Endothelial cell of umbilical vein (primary cell): Measurements from ENCODE around the gene DLG5.

ENCODE experiments used
- EZH2 ChIP-seq: IDR thresholded peaks from 2 replicates; pipeline ENCODE4 v1.6.1; 2012; ENCODE audit warnings: borderline replicate concordance, low read depth, mild to moderate bottlenecking, moderate library complexity, low read length, inconsistent platforms; ENCODE audit not compliant: severe bottlenecking
- GATA2 ChIP-seq: IDR thresholded peaks from 2 replicates; pipeline ENCODE4 v1.7.0; 2011; ENCODE audit warnings: low read depth, mild to moderate bottlenecking, moderate library complexity, mixed read lengths, low read length; ENCODE audit not compliant: insufficient read length, insufficient read depth
- MYC ChIP-seq: IDR thresholded peaks from one replicate; pipeline ENCODE4 v1.6.1; 2011; ENCODE audit warnings: mild to moderate bottlenecking, low read depth, low read length
- POLR2A ChIP-seq: IDR thresholded peaks from 2 replicates; pipeline ENCODE4 v1.6.1; 2012; ENCODE audit warnings: low read depth, mild to moderate bottlenecking, control low read depth, low read length
- POLR2AphosphoS5 ChIP-seq: IDR thresholded peaks from 2 replicates; pipeline ENCODE4 v1.6.1; 2012; ENCODE audit warnings: low read depth, mild to moderate bottlenecking, control low read depth, low read length, moderate library complexity; ENCODE audit not compliant: insufficient read depth
- TF ChIP-seq, protein P1 (sequence below), 2 donors: IDR thresholded peaks; 1 replicate in 1 of 2; 2 replicates in 1 of 2; pipeline ENCODE4 v1.5.1; 2011; ENCODE audit warnings: low read length in 2 of 2, mild to moderate bottlenecking in 2 of 2, moderate library complexity in 2 of 2, control low read depth in 1 of 2, inconsistent platforms in 1 of 2, low read depth in 1 of 2; ENCODE audit not compliant: insufficient read depth in 1 of 2; ENCODE audit errors: extremely low read depth in 1 of 2
- TF ChIP-seq, protein P2 (sequence below): IDR thresholded peaks from 2 replicates; pipeline ENCODE4 v1.6.1; 2011; ENCODE audit not compliant: insufficient read depth, insufficient read length

GRCh38 chr10:77972148-77972547, 45.6 kb upstream of the DLG5 start:
- TF ChIP-seq EZH2 (no peak), POLR2AphosphoS5 (no peak), POLR2A (no peak), MYC (no peak), GATA2 (no peak)
- TF ChIP-seq, protein P1, sequence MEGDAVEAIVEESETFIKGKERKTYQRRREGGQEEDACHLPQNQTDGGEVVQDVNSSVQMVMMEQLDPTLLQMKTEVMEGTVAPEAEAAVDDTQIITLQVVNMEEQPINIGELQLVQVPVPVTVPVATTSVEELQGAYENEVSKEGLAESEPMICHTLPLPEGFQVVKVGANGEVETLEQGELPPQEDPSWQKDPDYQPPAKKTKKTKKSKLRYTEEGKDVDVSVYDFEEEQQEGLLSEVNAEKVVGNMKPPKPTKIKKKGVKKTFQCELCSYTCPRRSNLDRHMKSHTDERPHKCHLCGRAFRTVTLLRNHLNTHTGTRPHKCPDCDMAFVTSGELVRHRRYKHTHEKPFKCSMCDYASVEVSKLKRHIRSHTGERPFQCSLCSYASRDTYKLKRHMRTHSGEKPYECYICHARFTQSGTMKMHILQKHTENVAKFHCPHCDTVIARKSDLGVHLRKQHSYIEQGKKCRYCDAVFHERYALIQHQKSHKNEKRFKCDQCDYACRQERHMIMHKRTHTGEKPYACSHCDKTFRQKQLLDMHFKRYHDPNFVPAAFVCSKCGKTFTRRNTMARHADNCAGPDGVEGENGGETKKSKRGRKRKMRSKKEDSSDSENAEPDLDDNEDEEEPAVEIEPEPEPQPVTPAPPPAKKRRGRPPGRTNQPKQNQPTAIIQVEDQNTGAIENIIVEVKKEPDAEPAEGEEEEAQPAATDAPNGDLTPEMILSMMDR (IDR thresholded peaks at IDR 0.05; ENCODE audit: extremely low read depth in 1 of 2, insufficient read depth in 1 of 2, low read depth in 1 of 2, low read length in 2 of 2), result no peak
- TF ChIP-seq, protein P2, sequence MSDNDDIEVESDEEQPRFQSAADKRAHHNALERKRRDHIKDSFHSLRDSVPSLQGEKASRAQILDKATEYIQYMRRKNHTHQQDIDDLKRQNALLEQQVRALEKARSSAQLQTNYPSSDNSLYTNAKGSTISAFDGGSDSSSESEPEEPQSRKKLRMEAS, result no peak
